Astrocyte (in vitro differentiated cells and primary cell): ENCODE results near the gene NPR1. TPM values are rescaled to one million over a fixed set of nuclear protein-coding genes. Genes with fewer than 3 reads are reported as not detected.

Experiments
- DNase-seq: peaks from one replicate; pipeline ENCODE4 v3.0.0-alpha.2; 2010; ENCODE audit warnings: low read depth
- FAIRE-seq: peaks from 2 replicates; lab custom pipeline; 2011; peaks lifted over from hg19 to GRCh38; lab: Jason Lieb, UNC
- H2AFZ ChIP-seq: 2 replicates; pipeline ENCODE4 v1.6.0; 2012; ENCODE audit warnings: low read depth, low read length, inconsistent platforms
- H3K27ac ChIP-seq: 2 replicates; pipeline ENCODE4 v1.5.1; 2011; ENCODE audit warnings: low read depth, low read length, inconsistent platforms
- H3K27me3 ChIP-seq: 2 replicates; pipeline ENCODE4 v1.6.0; 2011; ENCODE audit warnings: low read length, inconsistent platforms; ENCODE audit not compliant: insufficient read depth
- H3K36me3 ChIP-seq: 2 replicates; pipeline ENCODE4 v1.5.1; 2011; ENCODE audit warnings: low read length, inconsistent platforms; ENCODE audit not compliant: insufficient read depth
- H3K4me1 ChIP-seq: 2 replicates; pipeline ENCODE4 v1.5.1; 2011; ENCODE audit warnings: low read length, inconsistent platforms; ENCODE audit not compliant: insufficient read depth
- H3K4me2 ChIP-seq: 2 replicates; pipeline ENCODE4 v1.6.0; 2012; ENCODE audit warnings: low read length, inconsistent platforms
- H3K4me3 ChIP-seq: 2 replicates; pipeline ENCODE4 v1.5.1; 2011; ENCODE audit warnings: low read depth, mild to moderate bottlenecking, low read length, inconsistent platforms; ENCODE audit not compliant: insufficient read depth
- H3K79me2 ChIP-seq: 2 replicates; pipeline ENCODE4 v1.6.0; 2012; ENCODE audit warnings: mild to moderate bottlenecking, low read length, inconsistent platforms; ENCODE audit not compliant: insufficient read depth
- H3K9ac ChIP-seq: 2 replicates; pipeline ENCODE4 v1.6.0; 2012; ENCODE audit warnings: mild to moderate bottlenecking, low read length, inconsistent platforms
- H3K9me3 ChIP-seq: 2 replicates; pipeline ENCODE4 v1.5.1; 2012; ENCODE audit warnings: low read depth, mild to moderate bottlenecking, low read length, inconsistent platforms; ENCODE audit not compliant: insufficient read depth
- H4K20me1 ChIP-seq: 2 replicates; pipeline ENCODE4 v1.6.0; 2012; ENCODE audit warnings: low read length, inconsistent platforms; ENCODE audit not compliant: insufficient read depth
- H3K27ac Mint-ChIP-seq: one replicate; pipeline ENCODE4 v1.8.0; 2021; ENCODE audit warnings: mild to moderate bottlenecking, mixed read lengths; ENCODE audit not compliant: unreplicated experiment
- H3K27me3 Mint-ChIP-seq: one replicate; pipeline ENCODE4 v1.8.0; 2021; ENCODE audit warnings: low read depth, mixed read lengths; ENCODE audit not compliant: unreplicated experiment
- H3K36me3 Mint-ChIP-seq: one replicate; pipeline ENCODE4 v1.8.0; 2021; ENCODE audit warnings: low read depth, mixed read lengths; ENCODE audit not compliant: unreplicated experiment
- H3K4me1 Mint-ChIP-seq: one replicate; pipeline ENCODE4 v1.8.0; 2021; ENCODE audit warnings: low read depth, mixed read lengths; ENCODE audit not compliant: unreplicated experiment
- H3K4me3 Mint-ChIP-seq: one replicate; pipeline ENCODE4 v1.8.0; 2021; ENCODE audit warnings: mild to moderate bottlenecking, moderate library complexity, mixed read lengths; ENCODE audit not compliant: unreplicated experiment
- H3K9me3 Mint-ChIP-seq: one replicate; pipeline ENCODE4 v1.8.0; 2021; ENCODE audit warnings: mild to moderate bottlenecking, mixed read lengths; ENCODE audit not compliant: unreplicated experiment
- EZH2 ChIP-seq: IDR thresholded peaks from 2 replicates; pipeline ENCODE4 v1.6.1; 2012; ENCODE audit warnings: mild to moderate bottlenecking, low read length, inconsistent platforms; ENCODE audit not compliant: insufficient read depth
- total RNA-seq: library from RNA; stranded (reverse); gene quantifications from 2 replicates; pipeline ENCODE4 v1.2.1, GENCODE V29; 2021
- TF ChIP-seq, protein P1 (sequence below): IDR thresholded peaks from 2 replicates; pipeline ENCODE4 v1.5.1; 2011; ENCODE audit warnings: low read depth, mild to moderate bottlenecking, inconsistent platforms, low read length, moderate library complexity; ENCODE audit not compliant: insufficient read depth

Gene NPR1
- total RNA-seq, 1 donor from 2014 or later = 0.11 TPM

DNA sequence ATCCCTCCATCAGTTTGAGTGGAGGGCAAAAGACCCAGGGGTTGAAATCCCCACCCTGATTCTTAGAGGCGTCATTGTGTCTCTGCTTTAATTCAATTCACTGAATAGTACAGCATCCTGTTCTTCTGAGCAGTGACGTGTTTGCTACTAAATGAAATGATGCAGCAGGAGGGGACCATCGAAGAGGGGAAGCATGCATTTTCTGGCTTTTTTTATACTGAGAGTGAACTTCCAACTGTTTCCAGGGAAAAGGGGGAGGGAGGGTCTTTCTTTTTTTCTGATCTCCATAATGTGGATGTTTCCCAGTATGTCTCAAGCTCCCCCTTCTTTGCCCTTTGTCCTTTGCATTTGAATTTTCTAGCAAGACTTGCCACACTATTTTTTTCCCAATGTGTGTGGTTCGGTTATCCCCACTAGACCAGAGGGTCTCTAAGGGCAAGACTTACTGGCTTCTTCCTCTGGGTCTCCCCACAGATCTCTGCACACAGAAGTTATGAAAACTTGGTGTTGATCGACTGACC lies 52.0 kb downstream of the NPR1 start:
- no peak for TF ChIP-seq EZH2
- TF ChIP-seq, protein P1, sequence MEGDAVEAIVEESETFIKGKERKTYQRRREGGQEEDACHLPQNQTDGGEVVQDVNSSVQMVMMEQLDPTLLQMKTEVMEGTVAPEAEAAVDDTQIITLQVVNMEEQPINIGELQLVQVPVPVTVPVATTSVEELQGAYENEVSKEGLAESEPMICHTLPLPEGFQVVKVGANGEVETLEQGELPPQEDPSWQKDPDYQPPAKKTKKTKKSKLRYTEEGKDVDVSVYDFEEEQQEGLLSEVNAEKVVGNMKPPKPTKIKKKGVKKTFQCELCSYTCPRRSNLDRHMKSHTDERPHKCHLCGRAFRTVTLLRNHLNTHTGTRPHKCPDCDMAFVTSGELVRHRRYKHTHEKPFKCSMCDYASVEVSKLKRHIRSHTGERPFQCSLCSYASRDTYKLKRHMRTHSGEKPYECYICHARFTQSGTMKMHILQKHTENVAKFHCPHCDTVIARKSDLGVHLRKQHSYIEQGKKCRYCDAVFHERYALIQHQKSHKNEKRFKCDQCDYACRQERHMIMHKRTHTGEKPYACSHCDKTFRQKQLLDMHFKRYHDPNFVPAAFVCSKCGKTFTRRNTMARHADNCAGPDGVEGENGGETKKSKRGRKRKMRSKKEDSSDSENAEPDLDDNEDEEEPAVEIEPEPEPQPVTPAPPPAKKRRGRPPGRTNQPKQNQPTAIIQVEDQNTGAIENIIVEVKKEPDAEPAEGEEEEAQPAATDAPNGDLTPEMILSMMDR = no peak
- peaks cover 8% of the 10 kb centered on the region for H4K20me1 ChIP-seq
- peak overlapping the region; percentile 99 for H3K4me2 ChIP-seq
- no peak overlapping the region for H2AFZ ChIP-seq
- no peak overlapping the region for H3K4me3 Mint-ChIP-seq
- H3K27ac Mint-ChIP-seq = no peak overlapping the region
- H3K27ac ChIP-seq = no peak overlapping the region
- H3K27me3 ChIP-seq = no peaks in the 10 kb centered on the region
- no peak for FAIRE-seq
- no peaks in the 10 kb centered on the region for H3K9me3 Mint-ChIP-seq
- H3K9me3 ChIP-seq = no peaks in the 10 kb centered on the region
- no peak overlapping the region for H3K4me3 ChIP-seq
- no peaks in the 10 kb centered on the region for H3K27me3 Mint-ChIP-seq
- peaks cover 8% of the 10 kb centered on the region for H3K4me1 Mint-ChIP-seq
- no peak overlapping the region for H3K9ac ChIP-seq
- peaks cover 10% of the 10 kb centered on the region for H3K4me1 ChIP-seq
- H3K79me2 ChIP-seq = peaks cover 24% of the 10 kb centered on the region
- DNase-seq = no peak
- H3K36me3 Mint-ChIP-seq = peaks cover 8% of the 10 kb centered on the region
- H3K36me3 ChIP-seq = no peaks in the 10 kb centered on the region

DNA sequence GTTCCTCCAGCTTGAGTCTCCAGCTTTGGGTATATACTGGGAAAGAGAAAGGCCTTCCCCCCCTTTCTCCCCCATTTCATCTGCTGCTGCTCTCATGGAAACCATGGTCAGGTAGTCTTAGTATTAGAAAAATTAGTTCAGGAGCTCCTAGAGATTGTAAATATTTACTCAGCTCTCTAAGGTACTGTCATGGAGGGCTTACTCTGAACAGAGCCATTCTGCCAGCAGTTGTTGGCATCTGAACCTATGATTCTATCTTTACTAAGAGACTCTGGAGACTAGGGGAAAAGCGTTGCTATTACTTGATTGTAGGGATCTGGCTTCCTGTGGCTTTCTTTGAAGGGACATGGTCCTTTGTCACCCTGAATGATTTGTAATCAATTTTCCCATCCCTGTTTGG lies 55.5 kb downstream of the NPR1 start:
- FAIRE-seq (no peak), DNase-seq (no peak)
- Histone ChIP-seq H3K9ac (no peak overlapping the region), H2AFZ (no peak overlapping the region), H3K4me1 (peaks cover 5% of the 10 kb centered on the region), H3K4me3 (no peak overlapping the region), H3K27ac (no peak overlapping the region), H4K20me1 (peaks cover 8% of the 10 kb centered on the region), H3K27me3 (no peaks in the 10 kb centered on the region), H3K4me2 (no peak overlapping the region), H3K79me2 (peaks cover 15% of the 10 kb centered on the region), H3K9me3 (no peaks in the 10 kb centered on the region), H3K36me3 (no peaks in the 10 kb centered on the region)
- no peak overlapping the region for H3K4me3 Mint-ChIP-seq
- no peak overlapping the region for H3K27ac Mint-ChIP-seq
- no peaks in the 10 kb centered on the region for H3K9me3 Mint-ChIP-seq
- peaks cover 5% of the 10 kb centered on the region for H3K4me1 Mint-ChIP-seq
- no peak for TF ChIP-seq EZH2
- TF ChIP-seq, protein P1 = no peak
- H3K36me3 Mint-ChIP-seq = peaks cover 10% of the 10 kb centered on the region
- H3K27me3 Mint-ChIP-seq = no peaks in the 10 kb centered on the region

DNA sequence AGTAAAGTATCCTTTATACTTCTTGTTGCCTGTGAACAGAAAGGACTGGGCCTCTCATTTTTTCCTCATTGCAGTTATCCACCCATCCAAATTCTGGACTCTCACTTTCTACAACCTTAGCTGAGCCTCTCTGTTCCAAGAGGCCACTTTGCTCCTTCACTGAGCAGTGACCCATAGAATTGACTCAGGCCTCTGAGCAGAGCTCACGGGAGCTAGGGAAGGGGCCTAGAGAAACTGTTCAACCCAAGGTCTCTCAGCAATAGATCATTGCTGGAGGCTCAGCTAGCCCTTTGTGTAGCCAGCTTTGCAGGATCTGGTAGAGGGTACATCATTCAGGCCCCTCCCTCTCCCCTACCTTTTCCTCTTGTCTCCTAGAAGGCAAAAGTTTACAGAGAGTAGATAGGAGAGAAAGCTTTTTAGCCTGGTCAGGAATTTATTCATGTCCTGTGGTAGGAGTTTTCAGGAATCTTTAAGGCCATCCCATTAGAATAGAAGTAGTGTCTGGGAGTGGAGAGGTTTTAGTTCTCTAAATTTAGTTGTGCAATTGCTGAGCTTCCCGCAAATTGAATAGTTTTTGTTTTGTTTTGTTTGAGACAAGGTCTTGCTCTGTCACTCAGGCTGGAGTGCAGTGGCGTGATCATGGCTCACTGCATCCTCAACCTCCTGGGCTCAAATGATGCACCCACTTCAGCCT lies 56.1 kb downstream of the NPR1 start:
- no peaks in the 10 kb centered on the region for H3K4me1 Mint-ChIP-seq
- H3K4me3 ChIP-seq = no peak overlapping the region
- H3K27me3 Mint-ChIP-seq = no peaks in the 10 kb centered on the region
- peaks cover 8% of the 10 kb centered on the region for H4K20me1 ChIP-seq
- H3K27ac Mint-ChIP-seq = peak overlapping the region; percentile 34
- no peaks in the 10 kb centered on the region for H3K27me3 ChIP-seq
- H3K9me3 ChIP-seq = no peaks in the 10 kb centered on the region
- FAIRE-seq (no peak), DNase-seq (no peak)
- peaks cover 10% of the 10 kb centered on the region for H3K79me2 ChIP-seq
- no peaks in the 10 kb centered on the region for H3K4me1 ChIP-seq
- no peak overlapping the region for H3K9ac ChIP-seq
- H3K4me2 ChIP-seq = no peak overlapping the region
- no peak overlapping the region for H2AFZ ChIP-seq
- H3K36me3 ChIP-seq = no peaks in the 10 kb centered on the region
- H3K36me3 Mint-ChIP-seq = peaks cover 8% of the 10 kb centered on the region
- H3K4me3 Mint-ChIP-seq = no peak overlapping the region
- no peaks in the 10 kb centered on the region for H3K9me3 Mint-ChIP-seq
- H3K27ac ChIP-seq = no peak overlapping the region
- TF ChIP-seq, protein P1 = no peak
- no peak for TF ChIP-seq EZH2
